SK-N-SH (cell line): ENCODE results near the gene C11orf91. TPM values are rescaled to one million over a fixed set of nuclear protein-coding genes. Genes with fewer than 3 reads are reported as not detected.

Source experiments
- CTCF ChIA-PET: fragments of 300-600, 350-600 bp; formaldehyde crosslinking; extraction: SDS; loops from one replicate; lab custom pipeline; 2021; lab: Yijun Ruan, JAX
- POLR2A ChIA-PET: fragments of 350-600 bp; sonication (Branson Sonifier 250); formaldehyde crosslinking; extraction: SDS; loops from one replicate; lab custom pipeline; 2020; ENCODE audit warnings: antibody characterized with exemption, inconsistent platforms; lab: Yijun Ruan, JAX
- DNase-seq: peaks from one replicate; pipeline ENCODE4 v3.0.0; 2012
- H2AFZ ChIP-seq: fragments of 200-600 bp; sonication (generic); 2 replicates; pipeline ENCODE4 v1.8.1; 2016; ENCODE audit warnings: antibody characterized with exemption, mild to moderate bottlenecking, low read depth
- H3F3A ChIP-seq: fragments of 200-600 bp; sonication (generic); replicated peaks from 2 replicates; pipeline ENCODE3; 2016; ENCODE audit warnings: antibody characterized with exemption, mild to moderate bottlenecking; ENCODE audit not compliant: insufficient read depth
- H3K27ac ChIP-seq, 2 experiments: fragments of 200-500 bp in 1 of 2; fragments of 200-600 bp in 1 of 2; sonication (Bioruptor generic) in 1 of 2; sonication (generic), shearing (Covaris generic) in 1 of 2; 2 replicates each; pipeline versions ENCODE4 v1.5.1 to v1.6.1; 2014 to 2016; ENCODE audit warnings: low read depth in 2 of 2, inconsistent platforms in 1 of 2, low read length in 1 of 2, mild to moderate bottlenecking in 1 of 2, mixed read lengths in 1 of 2
- H3K27me3 ChIP-seq: fragments of 200-600 bp; sonication (generic), shearing (Covaris generic); 2 replicates; pipeline ENCODE4 v1.6.1; 2016; ENCODE audit warnings: mixed run types; ENCODE audit not compliant: insufficient read depth
- H3K36me3 ChIP-seq, 2 experiments: fragments of 200-500 bp in 1 of 2; fragments of 200-600 bp in 1 of 2; sonication (Bioruptor generic) in 1 of 2; sonication (generic) in 1 of 2; replicated peaks in 1 of 2; 2 replicates each; pipeline versions ENCODE3 to v1.5.1; 2014 to 2016; ENCODE audit warnings: low read length in 1 of 2, mild to moderate bottlenecking in 1 of 2; ENCODE audit not compliant: insufficient read depth in 2 of 2, control insufficient read depth in 1 of 2
- H3K4me1 ChIP-seq, 2 experiments: fragments of 200-500 bp in 1 of 2; fragments of 200-600 bp in 1 of 2; sonication (Bioruptor generic) in 1 of 2; sonication (generic), shearing (Covaris generic) in 1 of 2; 2 replicates each; pipeline versions ENCODE4 v1.5.1 to v1.6.1; 2014 to 2016; ENCODE audit warnings: low read depth in 1 of 2, low read length in 1 of 2, mixed run types in 1 of 2; ENCODE audit not compliant: insufficient read depth in 2 of 2, control insufficient read depth in 1 of 2
- H3K4me2 ChIP-seq: fragments of 200-600 bp; sonication (generic), shearing (Covaris generic); 2 replicates; pipeline ENCODE4 v1.6.1; 2017; ENCODE audit warnings: mixed run types
- H3K4me3 ChIP-seq, 2 experiments: fragments of 200-500 bp in 1 of 2; fragments of 200-600 bp in 1 of 2; sonication (Bioruptor generic) in 1 of 2; sonication (generic), shearing (Covaris generic) in 1 of 2; 2 replicates each; pipeline versions ENCODE4 v1.5.1 to v1.8.1; 2014 to 2016; ENCODE audit warnings: low read depth in 2 of 2, inconsistent platforms in 1 of 2, low read length in 1 of 2, mild to moderate bottlenecking in 1 of 2, mixed read lengths in 1 of 2, moderate library complexity in 1 of 2
- H3K79me2 ChIP-seq: fragments of 200-600 bp; sonication (generic); 2 replicates; pipeline ENCODE4 v1.8.1; 2017; ENCODE audit warnings: mild to moderate bottlenecking; ENCODE audit not compliant: insufficient read depth
- H3K9ac ChIP-seq: fragments of 200-600 bp; sonication (generic); 2 replicates; pipeline ENCODE4 v1.6.1; 2017; ENCODE audit warnings: mixed run types
- H3K9me2 ChIP-seq: fragments of 200-600 bp; sonication (generic); 2 replicates; pipeline ENCODE4 v1.6.1; 2017; ENCODE audit warnings: mixed run types
- H3K9me3 ChIP-seq: fragments of 200-600 bp; sonication (generic); 2 replicates; pipeline ENCODE4 v1.6.1; 2017; ENCODE audit warnings: mixed run types, mild to moderate bottlenecking, moderate library complexity
- H4K20me1 ChIP-seq: fragments of 200-600 bp; sonication (generic); 2 replicates; pipeline ENCODE4 v1.6.1; 2017; ENCODE audit warnings: mild to moderate bottlenecking, mixed run types; ENCODE audit not compliant: insufficient read depth
- EP300 ChIP-seq, 2 experiments: IDR thresholded peaks; 2 replicates each; pipeline versions ENCODE4 v1.4.0 to v1.6.1; 2012; ENCODE audit warnings: borderline replicate concordance in 1 of 2, low read depth in 1 of 2, low read length in 1 of 2
- FOSL2 ChIP-seq: IDR thresholded peaks from 2 replicates; pipeline ENCODE4 v1.4.0; 2012; ENCODE audit warnings: low read depth, mild to moderate bottlenecking, moderate library complexity, borderline replicate concordance
- GATA2 ChIP-seq: sonication (generic); formaldehyde crosslinking; IDR thresholded peaks from 2 replicates; pipeline ENCODE4 v1.5.0; 2020; ENCODE audit warnings: mild to moderate bottlenecking, missing genetic modification reagents
- RAD21 ChIP-seq: IDR thresholded peaks from 2 replicates; pipeline ENCODE4 v1.6.1; 2012; ENCODE audit warnings: mild to moderate bottlenecking, low read length
- RFX5 ChIP-seq: IDR thresholded peaks from 2 replicates; pipeline ENCODE4 v1.6.1; 2012; ENCODE audit warnings: mild to moderate bottlenecking, improper control_type of control experiment, low read length
- TAF1 ChIP-seq: IDR thresholded peaks from 2 replicates; pipeline ENCODE4 v1.6.1; 2012; ENCODE audit warnings: low read depth, mild to moderate bottlenecking, low read length, moderate library complexity, borderline replicate concordance
- TCF12 ChIP-seq: IDR thresholded peaks from 2 replicates; pipeline ENCODE4 v1.4.0; 2012
- TEAD4 ChIP-seq: IDR thresholded peaks from 2 replicates; pipeline ENCODE4 v1.4.0; 2012; ENCODE audit warnings: mild to moderate bottlenecking, borderline replicate concordance; ENCODE audit not compliant: insufficient read depth
- YY1 ChIP-seq: IDR thresholded peaks from 2 replicates; pipeline ENCODE4 v1.4.0; 2012; ENCODE audit warnings: low read depth, mild to moderate bottlenecking
- WGBS: methylation state at CpG from one replicate; pipeline ENCODE4 v1.1.6; 2017; ENCODE audit warnings: low lambda C conversion rate; 5-methylcytosine and 5-hydroxymethylcytosine counted together
- polyA plus RNA-seq, 3 experiments: library from polyadenylated mRNA; depleted of rRNA; stranded (reverse); fragments of >200 nt; gene quantifications; 2 replicates each; pipeline ENCODE4 v1.2.3, GENCODE V29; 2012
- TF ChIP-seq, protein P1 (sequence below): IDR thresholded peaks from 2 replicates; pipeline ENCODE4 v1.4.0; 2012; ENCODE audit warnings: low read depth
- TF ChIP-seq, protein P2 (sequence below): IDR thresholded peaks from 2 replicates; pipeline ENCODE4 v1.4.0; 2012; ENCODE audit warnings: low read depth, borderline replicate concordance
- TF ChIP-seq, protein P3 (sequence below): IDR thresholded peaks from 2 replicates; pipeline ENCODE4 v1.4.0; 2012; ENCODE audit warnings: low read depth, borderline replicate concordance
- TF ChIP-seq, protein P4 (sequence below): fragments of 200-600 bp; sonication (generic); IDR thresholded peaks from 2 replicates; pipeline ENCODE4 v1.6.1; 2017; ENCODE audit warnings: antibody characterized with exemption, mild to moderate bottlenecking, moderate library complexity
- TF ChIP-seq, protein P5 (sequence below): fragments of 150-350 bp; IDR thresholded peaks from 2 replicates; pipeline ENCODE4 v1.6.1; 2016; ENCODE audit warnings: mild to moderate bottlenecking, low read depth, low read length
- TF ChIP-seq, protein P6 (sequence below): IDR thresholded peaks from 2 replicates; pipeline ENCODE4; 2012
- TF ChIP-seq, protein P7 (sequence below): fragments of 150-350 bp; IDR thresholded peaks from 2 replicates; pipeline ENCODE4 v1.6.1; 2017; ENCODE audit warnings: antibody characterized with exemption, low read length, low read depth, borderline replicate concordance

The C11orf91 gene
- polyA plus RNA-seq, 1 of the 3 experiments (the other 2 are of a cell fraction), result 0.15 TPM

DNA sequence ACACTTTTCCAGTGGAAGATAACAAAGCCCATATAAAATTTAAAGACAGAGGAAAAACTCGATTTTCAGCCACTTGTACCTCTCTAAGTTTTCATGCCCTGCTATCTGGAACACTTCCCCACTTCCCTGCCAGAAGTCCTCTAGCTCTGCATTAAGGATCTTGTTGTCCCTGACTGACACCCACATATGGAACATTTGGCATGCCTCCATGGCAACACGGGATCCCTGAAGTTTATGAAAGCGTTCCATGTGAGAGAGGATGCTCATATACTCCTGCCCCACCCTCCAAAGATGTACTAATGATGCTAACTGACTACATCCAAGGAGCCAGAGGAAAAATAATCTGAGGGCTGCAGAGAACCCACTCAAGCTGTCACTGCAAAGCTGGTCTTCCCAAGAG, 8.8 kb upstream of the C11orf91 start:
- Histone ChIP-seq H3K27me3 (no peaks in the 10 kb centered on the region), H3K36me3 (peaks cover 71 to 93% of the 10 kb centered on the region in 2 experiments), H3K9ac (no peak overlapping the region), H3K27ac (no peak overlapping the region; a peak in 1 of 4 replicates), H3K4me1 (peaks cover 2 to 36% of the 10 kb centered on the region in 2 experiments; a peak in 3 of 4 replicates), H3K4me3 (no peak overlapping the region), H3F3A (peaks cover 25% of the 10 kb centered on the region), H2AFZ (no peak overlapping the region), H3K79me2 (peaks cover 73% of the 10 kb centered on the region), H3K9me2 (no peaks in the 10 kb centered on the region), H3K4me2 (no peak overlapping the region), H3K9me3 (no peaks in the 10 kb centered on the region), H4K20me1 (no peaks in the 10 kb centered on the region)
- ChIA-PET CTCF (interaction anchor here (0.8 to 1.2 kb wide), 2 partner anchors 28 to 33 kb away, joined by 3 read pairs; no protein-coding TSS in a partner anchor), POLR2A (no interaction called here)
- no peak for DNase-seq
- WGBS, result 81% methylated on average over 3 of the region's 3 CpGs
- TF ChIP-seq, protein P1, sequence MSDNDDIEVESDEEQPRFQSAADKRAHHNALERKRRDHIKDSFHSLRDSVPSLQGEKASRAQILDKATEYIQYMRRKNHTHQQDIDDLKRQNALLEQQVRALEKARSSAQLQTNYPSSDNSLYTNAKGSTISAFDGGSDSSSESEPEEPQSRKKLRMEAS, result no peak
- TF ChIP-seq RFX5, result no peak
- TF ChIP-seq, protein P2, sequence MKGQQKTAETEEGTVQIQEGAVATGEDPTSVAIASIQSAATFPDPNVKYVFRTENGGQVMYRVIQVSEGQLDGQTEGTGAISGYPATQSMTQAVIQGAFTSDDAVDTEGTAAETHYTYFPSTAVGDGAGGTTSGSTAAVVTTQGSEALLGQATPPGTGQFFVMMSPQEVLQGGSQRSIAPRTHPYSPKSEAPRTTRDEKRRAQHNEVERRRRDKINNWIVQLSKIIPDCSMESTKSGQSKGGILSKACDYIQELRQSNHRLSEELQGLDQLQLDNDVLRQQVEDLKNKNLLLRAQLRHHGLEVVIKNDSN, result no peak
- TF ChIP-seq TAF1, result no peak
- TF ChIP-seq EP300 (IDR thresholded peaks at IDR 0.05; ENCODE audit: borderline replicate concordance in 1 of 2, low read depth in 1 of 2, low read length in 1 of 2), result no peak
- TF ChIP-seq, protein P3, sequence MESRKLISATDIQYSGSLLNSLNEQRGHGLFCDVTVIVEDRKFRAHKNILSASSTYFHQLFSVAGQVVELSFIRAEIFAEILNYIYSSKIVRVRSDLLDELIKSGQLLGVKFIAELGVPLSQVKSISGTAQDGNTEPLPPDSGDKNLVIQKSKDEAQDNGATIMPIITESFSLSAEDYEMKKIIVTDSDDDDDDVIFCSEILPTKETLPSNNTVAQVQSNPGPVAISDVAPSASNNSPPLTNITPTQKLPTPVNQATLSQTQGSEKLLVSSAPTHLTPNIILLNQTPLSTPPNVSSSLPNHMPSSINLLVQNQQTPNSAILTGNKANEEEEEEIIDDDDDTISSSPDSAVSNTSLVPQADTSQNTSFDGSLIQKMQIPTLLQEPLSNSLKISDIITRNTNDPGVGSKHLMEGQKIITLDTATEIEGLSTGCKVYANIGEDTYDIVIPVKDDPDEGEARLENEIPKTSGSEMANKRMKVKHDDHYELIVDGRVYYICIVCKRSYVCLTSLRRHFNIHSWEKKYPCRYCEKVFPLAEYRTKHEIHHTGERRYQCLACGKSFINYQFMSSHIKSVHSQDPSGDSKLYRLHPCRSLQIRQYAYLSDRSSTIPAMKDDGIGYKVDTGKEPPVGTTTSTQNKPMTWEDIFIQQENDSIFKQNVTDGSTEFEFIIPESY, result no peak

DNA sequence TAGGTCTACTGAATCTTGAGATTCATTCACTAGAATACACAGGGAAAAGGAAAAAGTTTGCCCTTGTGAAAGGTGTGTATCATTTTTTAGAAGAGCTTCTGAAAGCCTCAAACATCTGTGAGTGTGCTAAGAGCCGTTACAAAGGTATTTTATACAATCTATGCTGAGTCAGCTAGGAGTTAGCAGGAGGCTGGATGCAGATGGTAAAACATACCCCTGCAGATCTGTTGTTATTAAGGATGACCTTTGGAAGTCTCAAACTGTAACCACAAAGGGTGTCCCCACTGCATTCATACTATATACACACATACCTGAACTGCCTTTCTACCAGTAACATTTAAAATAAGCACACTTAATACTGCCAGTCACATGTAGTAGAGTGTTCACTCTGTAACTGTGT, 8.4 kb upstream of the C11orf91 start:
- no peaks in the 10 kb centered on the region for H3K9me2 ChIP-seq
- no peak overlapping the region for H3K4me3 ChIP-seq
- H2AFZ ChIP-seq, result no peak overlapping the region
- peaks cover 2 to 36% of the 10 kb centered on the region in 2 experiments; a peak in 3 of 4 replicates for H3K4me1 ChIP-seq
- no peak for DNase-seq
- ChIA-PET POLR2A (no interaction called here), CTCF (interaction anchor here (0.6 to 1.2 kb wide), 3 partner anchors 29 to 401 kb away, joined by 3 read pairs; no protein-coding TSS in a partner anchor)
- H3K9ac ChIP-seq, result no peak overlapping the region
- H3K27ac ChIP-seq, result no peak overlapping the region; a peak in 1 of 4 replicates
- peaks cover 69% of the 10 kb centered on the region for H3K79me2 ChIP-seq
- no peak overlapping the region for H3K4me2 ChIP-seq
- H3K9me3 ChIP-seq, result no peaks in the 10 kb centered on the region
- no peaks in the 10 kb centered on the region for H4K20me1 ChIP-seq
- WGBS, result 76% methylated on average over 1 of the region's 1 CpG
- H3K27me3 ChIP-seq, result no peaks in the 10 kb centered on the region
- TF ChIP-seq, protein P4, sequence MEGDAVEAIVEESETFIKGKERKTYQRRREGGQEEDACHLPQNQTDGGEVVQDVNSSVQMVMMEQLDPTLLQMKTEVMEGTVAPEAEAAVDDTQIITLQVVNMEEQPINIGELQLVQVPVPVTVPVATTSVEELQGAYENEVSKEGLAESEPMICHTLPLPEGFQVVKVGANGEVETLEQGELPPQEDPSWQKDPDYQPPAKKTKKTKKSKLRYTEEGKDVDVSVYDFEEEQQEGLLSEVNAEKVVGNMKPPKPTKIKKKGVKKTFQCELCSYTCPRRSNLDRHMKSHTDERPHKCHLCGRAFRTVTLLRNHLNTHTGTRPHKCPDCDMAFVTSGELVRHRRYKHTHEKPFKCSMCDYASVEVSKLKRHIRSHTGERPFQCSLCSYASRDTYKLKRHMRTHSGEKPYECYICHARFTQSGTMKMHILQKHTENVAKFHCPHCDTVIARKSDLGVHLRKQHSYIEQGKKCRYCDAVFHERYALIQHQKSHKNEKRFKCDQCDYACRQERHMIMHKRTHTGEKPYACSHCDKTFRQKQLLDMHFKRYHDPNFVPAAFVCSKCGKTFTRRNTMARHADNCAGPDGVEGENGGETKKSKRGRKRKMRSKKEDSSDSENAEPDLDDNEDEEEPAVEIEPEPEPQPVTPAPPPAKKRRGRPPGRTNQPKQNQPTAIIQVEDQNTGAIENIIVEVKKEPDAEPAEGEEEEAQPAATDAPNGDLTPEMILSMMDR, result no peak
- TF ChIP-seq, protein P5, sequence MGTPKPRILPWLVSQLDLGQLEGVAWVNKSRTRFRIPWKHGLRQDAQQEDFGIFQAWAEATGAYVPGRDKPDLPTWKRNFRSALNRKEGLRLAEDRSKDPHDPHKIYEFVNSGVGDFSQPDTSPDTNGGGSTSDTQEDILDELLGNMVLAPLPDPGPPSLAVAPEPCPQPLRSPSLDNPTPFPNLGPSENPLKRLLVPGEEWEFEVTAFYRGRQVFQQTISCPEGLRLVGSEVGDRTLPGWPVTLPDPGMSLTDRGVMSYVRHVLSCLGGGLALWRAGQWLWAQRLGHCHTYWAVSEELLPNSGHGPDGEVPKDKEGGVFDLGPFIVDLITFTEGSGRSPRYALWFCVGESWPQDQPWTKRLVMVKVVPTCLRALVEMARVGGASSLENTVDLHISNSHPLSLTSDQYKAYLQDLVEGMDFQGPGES, result no peak
- TF ChIP-seq YY1 (no peak), TCF12 (no peak), FOSL2 (no peak), GATA2 (no peak), RAD21 (no peak), TEAD4 (no peak)
- TF ChIP-seq, protein P6, sequence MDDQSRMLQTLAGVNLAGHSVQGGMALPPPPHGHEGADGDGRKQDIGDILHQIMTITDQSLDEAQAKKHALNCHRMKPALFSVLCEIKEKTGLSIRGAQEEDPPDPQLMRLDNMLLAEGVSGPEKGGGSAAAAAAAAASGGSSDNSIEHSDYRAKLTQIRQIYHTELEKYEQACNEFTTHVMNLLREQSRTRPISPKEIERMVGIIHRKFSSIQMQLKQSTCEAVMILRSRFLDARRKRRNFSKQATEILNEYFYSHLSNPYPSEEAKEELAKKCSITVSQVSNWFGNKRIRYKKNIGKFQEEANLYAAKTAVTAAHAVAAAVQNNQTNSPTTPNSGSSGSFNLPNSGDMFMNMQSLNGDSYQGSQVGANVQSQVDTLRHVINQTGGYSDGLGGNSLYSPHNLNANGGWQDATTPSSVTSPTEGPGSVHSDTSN, result no peak
- TF ChIP-seq, protein P7, sequence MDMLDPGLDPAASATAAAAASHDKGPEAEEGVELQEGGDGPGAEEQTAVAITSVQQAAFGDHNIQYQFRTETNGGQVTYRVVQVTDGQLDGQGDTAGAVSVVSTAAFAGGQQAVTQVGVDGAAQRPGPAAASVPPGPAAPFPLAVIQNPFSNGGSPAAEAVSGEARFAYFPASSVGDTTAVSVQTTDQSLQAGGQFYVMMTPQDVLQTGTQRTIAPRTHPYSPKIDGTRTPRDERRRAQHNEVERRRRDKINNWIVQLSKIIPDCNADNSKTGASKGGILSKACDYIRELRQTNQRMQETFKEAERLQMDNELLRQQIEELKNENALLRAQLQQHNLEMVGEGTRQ, result no peak
- peaks cover 28% of the 10 kb centered on the region for H3F3A ChIP-seq
- H3K36me3 ChIP-seq, result peaks cover 67 to 90% of the 10 kb centered on the region in 2 experiments
